ENCODE results near the gene IFI27.
"Not testable (repeated sequence)": the region's sequence is repeated elsewhere in the genome, so short reads cannot be mapped to it uniquely, and the experiment has no call there.

Gene IFI27

DNA sequence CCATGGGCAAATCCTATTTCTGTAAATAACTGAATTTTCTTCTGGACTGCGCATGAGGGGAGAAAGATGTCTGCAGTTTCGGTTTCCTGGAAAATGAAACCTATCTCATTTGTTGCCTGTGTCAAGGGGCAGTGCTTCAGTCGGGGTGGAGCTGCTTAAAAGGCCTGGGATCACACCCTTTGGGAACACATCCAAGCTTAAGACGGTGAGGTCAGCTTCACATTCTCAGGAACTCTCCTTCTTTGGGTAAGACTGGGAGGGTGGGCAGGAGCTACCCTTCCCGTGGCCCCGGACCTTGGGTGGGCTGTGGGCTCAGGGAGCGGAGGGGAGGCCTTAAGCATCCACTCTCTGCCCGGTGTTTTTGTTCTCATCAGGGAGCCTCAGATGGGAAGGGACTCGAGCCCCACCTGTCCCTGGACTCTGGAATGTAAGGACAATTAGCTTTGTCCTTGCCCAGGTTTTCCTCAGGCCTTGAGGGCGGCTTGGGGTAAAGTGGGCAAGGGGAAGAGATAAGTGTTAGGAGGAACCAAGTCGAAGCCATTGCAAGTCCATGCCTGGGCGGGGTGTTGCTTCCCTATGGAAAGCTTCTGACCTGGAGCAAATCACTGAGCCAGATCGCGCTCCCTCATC, at the start of gene IFI27:
Gene IFI27 (plus strand): TSS at position 185 of the 630 bp plus-strand sequence.
- Histone ChIP-seq H3K9me2 (replicated peaks; ENCODE audit: low read depth, low read length) (no peaks in the 10 kb centered on the region), H3K4me3 (ENCODE audit: low read length, poor library complexity, severe bottlenecking) (no peak within 1 kb of the TSS), H3F3A (ENCODE audit: low read depth) (no peaks in the 10 kb centered on the region), H3K36me3 (ENCODE audit: insufficient read depth, low read length) (no peaks in the 10 kb centered on the region), H3K27me3 (ENCODE audit: insufficient read depth, low read length, poor library complexity, severe bottlenecking) (no peaks in the 10 kb centered on the region), H3K9me3 (ENCODE audit: insufficient read depth, low read depth, low read length) (no peaks in the 10 kb centered on the region), H3K4me2 (ENCODE audit: low read depth, low read length, poor library complexity, severe bottlenecking) (no peak within 1 kb of the TSS), H3K79me2 (ENCODE audit: insufficient read depth, low read length) (no peaks in the 10 kb centered on the region), H3K9ac (ENCODE audit: low read depth, low read length, poor library complexity, severe bottlenecking) (no peak within 1 kb of the TSS), H4K20me1 (ENCODE audit: insufficient read depth, low read length, poor library complexity, severe bottlenecking) (no peaks in the 10 kb centered on the region), H2AFZ (ENCODE audit: low read length) (no peak within 1 kb of the TSS), H3K4me1 (ENCODE audit: insufficient read depth, low read length, poor library complexity, severe bottlenecking) (no peaks in the 10 kb centered on the region)
- TF ChIP-seq, protein P1, sequence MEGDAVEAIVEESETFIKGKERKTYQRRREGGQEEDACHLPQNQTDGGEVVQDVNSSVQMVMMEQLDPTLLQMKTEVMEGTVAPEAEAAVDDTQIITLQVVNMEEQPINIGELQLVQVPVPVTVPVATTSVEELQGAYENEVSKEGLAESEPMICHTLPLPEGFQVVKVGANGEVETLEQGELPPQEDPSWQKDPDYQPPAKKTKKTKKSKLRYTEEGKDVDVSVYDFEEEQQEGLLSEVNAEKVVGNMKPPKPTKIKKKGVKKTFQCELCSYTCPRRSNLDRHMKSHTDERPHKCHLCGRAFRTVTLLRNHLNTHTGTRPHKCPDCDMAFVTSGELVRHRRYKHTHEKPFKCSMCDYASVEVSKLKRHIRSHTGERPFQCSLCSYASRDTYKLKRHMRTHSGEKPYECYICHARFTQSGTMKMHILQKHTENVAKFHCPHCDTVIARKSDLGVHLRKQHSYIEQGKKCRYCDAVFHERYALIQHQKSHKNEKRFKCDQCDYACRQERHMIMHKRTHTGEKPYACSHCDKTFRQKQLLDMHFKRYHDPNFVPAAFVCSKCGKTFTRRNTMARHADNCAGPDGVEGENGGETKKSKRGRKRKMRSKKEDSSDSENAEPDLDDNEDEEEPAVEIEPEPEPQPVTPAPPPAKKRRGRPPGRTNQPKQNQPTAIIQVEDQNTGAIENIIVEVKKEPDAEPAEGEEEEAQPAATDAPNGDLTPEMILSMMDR (conservative IDR thresholded peaks at IDR 0.05; ENCODE audit: low read length): no peak
- no peak for TF ChIP-seq EZH2phosphoT487 (IDR thresholded peaks at IDR 0.05; ENCODE audit: borderline replicate concordance)

DNA sequence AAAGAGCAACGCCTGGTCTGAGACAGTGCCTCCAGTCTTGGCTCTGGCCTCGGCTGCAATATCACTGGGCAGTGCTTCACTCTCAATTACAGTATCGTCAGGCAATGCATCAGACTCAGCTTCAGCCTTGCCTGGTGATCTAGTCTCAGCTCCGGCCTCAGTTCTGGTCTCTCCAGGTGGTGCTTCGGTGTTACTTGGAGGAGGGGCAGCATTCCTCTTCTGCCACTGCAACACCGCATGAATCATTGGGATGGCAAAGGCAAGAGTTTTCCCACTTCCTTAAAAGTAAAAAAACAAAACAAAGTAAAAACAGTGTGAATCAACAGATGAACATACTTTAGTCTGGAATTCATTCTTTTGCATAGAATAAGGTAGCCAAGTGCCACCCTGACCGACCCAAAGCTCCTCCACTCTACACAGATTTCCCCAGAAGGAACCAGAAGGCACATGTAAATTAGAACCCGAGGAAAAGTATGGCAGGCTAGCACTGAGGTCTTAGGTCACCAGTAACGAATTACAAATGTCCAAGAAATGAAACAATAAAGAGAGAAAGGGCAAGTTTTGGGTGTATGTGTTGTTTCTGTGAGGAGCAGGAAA, 48.1 kb upstream of the IFI27 start:
- H2AFZ ChIP-seq (ENCODE audit: low read length): no peak overlapping the region
- H3F3A ChIP-seq (ENCODE audit: low read depth): no peaks in the 10 kb centered on the region
- H3K27me3 ChIP-seq (ENCODE audit: insufficient read depth, low read length, poor library complexity, severe bottlenecking): no peaks in the 10 kb centered on the region
- H3K36me3 ChIP-seq (ENCODE audit: insufficient read depth, low read length): peaks cover 65% of the 10 kb centered on the region
- no peaks in the 10 kb centered on the region for H3K9me2 ChIP-seq (replicated peaks; ENCODE audit: low read depth, low read length)
- H3K4me3 ChIP-seq (ENCODE audit: low read length, poor library complexity, severe bottlenecking): no peak overlapping the region
- no peak overlapping the region for H3K9ac ChIP-seq (ENCODE audit: low read depth, low read length, poor library complexity, severe bottlenecking)
- TF ChIP-seq, protein P1 (conservative IDR thresholded peaks at IDR 0.05; ENCODE audit: low read length): no peak
- no peak for TF ChIP-seq EZH2phosphoT487 (IDR thresholded peaks at IDR 0.05; ENCODE audit: borderline replicate concordance)
- peaks cover 41% of the 10 kb centered on the region for H4K20me1 ChIP-seq (ENCODE audit: insufficient read depth, low read length, poor library complexity, severe bottlenecking)
- H3K79me2 ChIP-seq (ENCODE audit: insufficient read depth, low read length): peaks cover 51% of the 10 kb centered on the region
- no peaks in the 10 kb centered on the region for H3K4me1 ChIP-seq (ENCODE audit: insufficient read depth, low read length, poor library complexity, severe bottlenecking)
- no peaks in the 10 kb centered on the region for H3K9me3 ChIP-seq (ENCODE audit: insufficient read depth, low read depth, low read length)
- no peak overlapping the region for H3K4me2 ChIP-seq (ENCODE audit: low read depth, low read length, poor library complexity, severe bottlenecking)

DNA sequence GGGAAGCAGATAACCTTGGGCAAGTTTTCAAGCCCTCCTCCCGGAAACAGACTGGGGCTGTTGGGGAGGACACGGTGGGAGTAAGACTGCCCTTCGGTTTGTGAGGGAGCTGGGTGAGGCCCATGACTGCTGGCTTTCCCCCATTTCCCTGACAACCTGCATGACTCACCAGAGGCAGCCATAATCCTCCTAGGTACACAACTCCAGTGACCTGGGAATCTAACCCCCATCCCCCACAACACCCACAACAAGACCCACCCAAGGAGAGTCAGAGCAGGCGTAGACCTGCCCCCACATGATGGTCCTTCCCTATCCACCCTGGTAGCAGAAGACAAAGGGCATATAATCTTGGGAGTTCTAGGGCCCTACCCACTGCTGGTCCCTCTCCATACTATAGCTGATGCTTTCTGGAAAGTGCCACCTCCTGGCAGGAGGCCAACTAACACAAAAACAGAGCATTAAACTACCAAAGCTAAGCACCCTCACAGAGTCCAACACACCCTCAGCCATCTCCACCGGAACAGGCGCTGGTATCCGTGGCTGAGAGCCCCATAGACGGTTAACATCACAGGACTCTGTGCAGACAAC, 44.4 kb upstream of the IFI27 start:
- no peak overlapping the region for H3K9ac ChIP-seq (ENCODE audit: low read depth, low read length, poor library complexity, severe bottlenecking)
- peaks cover 28% of the 10 kb centered on the region; the same call in 1 of the 2 replicates for H3K36me3 ChIP-seq (ENCODE audit: insufficient read depth, low read length)
- H3K79me2 ChIP-seq (ENCODE audit: insufficient read depth, low read length): peaks cover 89% of the 10 kb centered on the region
- no peaks in the 10 kb centered on the region for H3K27me3 ChIP-seq (ENCODE audit: insufficient read depth, low read length, poor library complexity, severe bottlenecking)
- H3F3A ChIP-seq (ENCODE audit: low read depth): no peaks in the 10 kb centered on the region
- no peaks in the 10 kb centered on the region for H3K9me2 ChIP-seq (replicated peaks; ENCODE audit: low read depth, low read length)
- peaks cover 12% of the 10 kb centered on the region; the same call in 1 of the 2 replicates for H3K9me3 ChIP-seq (ENCODE audit: insufficient read depth, low read depth, low read length)
- TF ChIP-seq, protein P1 (conservative IDR thresholded peaks at IDR 0.05; ENCODE audit: low read length): no peak
- TF ChIP-seq EZH2phosphoT487 (IDR thresholded peaks at IDR 0.05; ENCODE audit: borderline replicate concordance): no peak
- H4K20me1 ChIP-seq (ENCODE audit: insufficient read depth, low read length, poor library complexity, severe bottlenecking): peaks cover 32% of the 10 kb centered on the region
- no peak overlapping the region for H2AFZ ChIP-seq (ENCODE audit: low read length)
- no peaks in the 10 kb centered on the region for H3K4me1 ChIP-seq (ENCODE audit: insufficient read depth, low read length, poor library complexity, severe bottlenecking)
- H3K4me2 ChIP-seq (ENCODE audit: low read depth, low read length, poor library complexity, severe bottlenecking): no peak overlapping the region
- no peak overlapping the region for H3K4me3 ChIP-seq (ENCODE audit: low read length, poor library complexity, severe bottlenecking)

DNA sequence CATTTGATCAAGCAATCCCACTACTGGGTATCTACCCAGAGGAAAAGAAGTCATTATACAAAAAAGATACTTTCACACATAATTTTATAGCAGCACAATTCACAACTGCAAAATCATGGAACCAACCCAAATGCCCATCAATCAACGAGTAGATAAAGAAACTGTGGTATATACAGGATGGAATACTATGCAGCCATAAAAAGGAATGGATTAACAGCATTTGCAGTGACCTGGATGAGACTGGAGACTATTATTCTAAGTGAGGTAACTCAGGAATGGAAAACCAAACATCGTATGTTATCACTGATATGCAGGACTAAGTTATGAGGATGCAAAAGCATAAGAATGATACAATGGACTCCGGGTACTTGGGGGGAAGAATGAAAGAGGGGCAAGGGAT, 38.5 kb upstream of the IFI27 start:
- peaks cover 21% of the 10 kb centered on the region for H4K20me1 ChIP-seq (ENCODE audit: insufficient read depth, low read length, poor library complexity, severe bottlenecking)
- not testable (repeated sequence) for H3K36me3 ChIP-seq (ENCODE audit: insufficient read depth, low read length); H3K9me2 ChIP-seq (replicated peaks; ENCODE audit: low read depth, low read length); H3K27me3 ChIP-seq (ENCODE audit: insufficient read depth, low read length, poor library complexity, severe bottlenecking); H3K4me3 ChIP-seq (ENCODE audit: low read length, poor library complexity, severe bottlenecking); H3K9ac ChIP-seq (ENCODE audit: low read depth, low read length, poor library complexity, severe bottlenecking); H3K4me2 ChIP-seq (ENCODE audit: low read depth, low read length, poor library complexity, severe bottlenecking); H3F3A ChIP-seq (ENCODE audit: low read depth); H2AFZ ChIP-seq (ENCODE audit: low read length)
- H3K4me1 ChIP-seq (ENCODE audit: insufficient read depth, low read length, poor library complexity, severe bottlenecking): peaks cover 16% of the 10 kb centered on the region
- H3K9me3 ChIP-seq (ENCODE audit: insufficient read depth, low read depth, low read length): peaks cover 25% of the 10 kb centered on the region; the same call in 1 of the 2 replicates
- peaks cover 100% of the 10 kb centered on the region for H3K79me2 ChIP-seq (ENCODE audit: insufficient read depth, low read length)
